Neuronal stem cell (in vitro differentiated cells): Measurements from ENCODE around the gene TBC1D22A.

Source experiments
- DNase-seq: peaks from one replicate; pipeline ENCODE4 v3.0.0-alpha.2; 2013; ENCODE audit warnings: low spot score
- H2AFZ ChIP-seq: one replicate; pipeline ENCODE4 v1.6.1; 2013; ENCODE audit warnings: mild to moderate bottlenecking, low read length, inconsistent platforms
- H2AK5ac ChIP-seq: 2 replicates; pipeline ENCODE4 v1.6.1; 2013; ENCODE audit warnings: low read depth, mild to moderate bottlenecking, inconsistent platforms, low read length, moderate library complexity, mixed read lengths
- H2BK120ac ChIP-seq: 2 replicates; pipeline ENCODE4 v1.6.1; 2013; ENCODE audit warnings: low read depth, mild to moderate bottlenecking, inconsistent platforms, low read length, moderate library complexity, mixed read lengths
- H2BK12ac ChIP-seq: one replicate; pipeline ENCODE4 v1.6.1; 2013; ENCODE audit warnings: low read length, inconsistent platforms
- H2BK15ac ChIP-seq: 2 replicates; pipeline ENCODE4 v1.6.1; 2013; ENCODE audit warnings: mild to moderate bottlenecking, low read length, inconsistent platforms, mixed read lengths
- H2BK5ac ChIP-seq: one replicate; pipeline ENCODE4 v1.6.1; 2013; ENCODE audit warnings: inconsistent platforms, mild to moderate bottlenecking, low read length, moderate library complexity
- H3K14ac ChIP-seq: one replicate; pipeline ENCODE4 v1.6.1; 2013; ENCODE audit warnings: low read length, inconsistent platforms
- H3K18ac ChIP-seq: 2 replicates; pipeline ENCODE4 v1.6.1; 2013; ENCODE audit warnings: low read length, inconsistent platforms
- H3K23ac ChIP-seq: 2 replicates; pipeline ENCODE4 v1.6.1; 2013; ENCODE audit warnings: low read depth, mild to moderate bottlenecking, mixed read lengths, low read length, inconsistent platforms; ENCODE audit not compliant: poor library complexity
- H3K27ac ChIP-seq: replicated peaks from 3 replicates; pipeline ENCODE4 v1.5.1; 2013; ENCODE audit warnings: low read length, inconsistent platforms
- H3K27me3 ChIP-seq, 3 experiments: 2 replicates each; pipeline ENCODE4 v1.6.1; 2013; ENCODE audit warnings: low read length in 3 of 3, mild to moderate bottlenecking in 2 of 3, inconsistent platforms in 1 of 3, low read depth in 1 of 3, mixed read lengths in 1 of 3, moderate library complexity in 1 of 3; ENCODE audit not compliant: control insufficient read depth in 3 of 3, insufficient read depth in 3 of 3
- H3K36me3 ChIP-seq, 2 donors: replicated peaks in 1 of 2; 2 replicates each; pipeline ENCODE4 v1.6.1; 2013; ENCODE audit warnings: low read length in 2 of 2; ENCODE audit not compliant: control insufficient read depth in 2 of 2, insufficient read depth in 2 of 2
- H3K4ac ChIP-seq: 2 replicates; pipeline ENCODE4 v1.6.1; 2013; ENCODE audit warnings: inconsistent platforms, mild to moderate bottlenecking, low read length, moderate library complexity
- H3K4me1 ChIP-seq, 2 donors: 1 replicate in 1 of 2; 2 replicates in 1 of 2; pipeline ENCODE4 v1.6.1; 2013; ENCODE audit warnings: low read length in 2 of 2, low read depth in 1 of 2; ENCODE audit not compliant: control insufficient read depth in 2 of 2, insufficient read depth in 1 of 2
- H3K4me2 ChIP-seq: one replicate; pipeline ENCODE4 v1.6.1; 2013; ENCODE audit warnings: mild to moderate bottlenecking, low read length, inconsistent platforms; ENCODE audit not compliant: insufficient read depth, poor library complexity, severe bottlenecking
- H3K4me3 ChIP-seq, 2 donors: 2 replicates each; pipeline ENCODE4 v1.5.1; 2013; ENCODE audit warnings: low read length in 2 of 2, mild to moderate bottlenecking in 2 of 2, inconsistent platforms in 1 of 2, moderate library complexity in 1 of 2
- H3K79me1 ChIP-seq: one replicate; pipeline ENCODE4 v1.6.1; 2013; ENCODE audit warnings: low read depth, mild to moderate bottlenecking, inconsistent platforms, low read length, moderate library complexity
- H3K9ac ChIP-seq: one replicate; pipeline ENCODE4 v1.6.1; 2013; ENCODE audit warnings: mild to moderate bottlenecking, low read depth, low read length, inconsistent platforms; ENCODE audit not compliant: poor library complexity
- H3K9me3 ChIP-seq, 2 donors: replicated peaks in 1 of 2; 2 replicates each; pipeline versions ENCODE3 to v1.6.1; 2013; ENCODE audit warnings: low read length in 2 of 2, mild to moderate bottlenecking in 2 of 2, inconsistent platforms in 1 of 2, low read depth in 1 of 2, mixed read lengths in 1 of 2, moderate library complexity in 1 of 2; ENCODE audit not compliant: control insufficient read depth in 2 of 2, insufficient read depth in 1 of 2
- H4K8ac ChIP-seq: one replicate; pipeline ENCODE4 v1.6.1; 2013; ENCODE audit warnings: low read depth, mild to moderate bottlenecking, inconsistent platforms, low read length, moderate library complexity
- H4K91ac ChIP-seq: one replicate; pipeline ENCODE4 v1.6.1; 2013; ENCODE audit warnings: low read length, low read depth, mild to moderate bottlenecking, inconsistent platforms; ENCODE audit not compliant: poor library complexity
- WGBS, 2 donors: extraction: QIAGEN DNeasy Blood & Tissue Kit; methylation state at CpG; one replicate each; pipeline ENCODE4 v1.1.7; 2013; ENCODE audit warnings: missing lambda C conversion rate in 2 of 2, mixed read lengths in 1 of 2; ENCODE audit not compliant: insufficient read length in 2 of 2, insufficient replicate concordance in 1 of 2; ENCODE audit errors: extremely low coverage in 2 of 2; 5-methylcytosine and 5-hydroxymethylcytosine counted together

The TBC1D22A gene

DNA sequence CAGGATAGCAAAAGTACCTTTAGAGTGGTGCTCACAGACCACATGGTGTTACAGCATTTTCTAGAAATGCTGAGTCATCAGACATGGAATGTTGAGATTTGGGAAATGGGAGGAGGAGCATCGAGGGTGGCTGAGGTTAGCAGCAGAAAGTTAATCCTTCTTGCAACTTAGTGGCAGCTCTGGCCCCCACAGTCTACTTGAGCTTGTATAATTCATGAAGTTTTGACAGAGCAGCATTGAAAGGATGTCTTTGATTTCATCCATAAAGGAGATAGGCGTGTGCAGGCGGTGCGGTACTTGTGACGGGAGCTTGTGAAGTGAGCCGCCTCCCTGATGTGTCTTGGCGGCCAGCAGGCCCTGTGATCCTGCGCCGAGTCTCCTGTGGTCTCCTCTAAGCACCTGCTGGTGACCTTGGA lies 330.5 kb downstream of the TBC1D22A start:
- H3K79me1 ChIP-seq = no peaks in the 10 kb centered on the region
- H3K4me3 ChIP-seq = no peak overlapping the region
- no peak overlapping the region for H2BK120ac ChIP-seq
- no peak overlapping the region for H2BK15ac ChIP-seq
- H3K23ac ChIP-seq = no peak overlapping the region
- peaks cover 0 to 2% of the 10 kb centered on the region in 2 donors for H3K36me3 ChIP-seq
- no peak overlapping the region for H2BK5ac ChIP-seq
- WGBS, 2 donors = no CpG with 5 or more reads among the region's 9 CpGs
- peaks cover 14 to 15% of the 10 kb centered on the region in 2 donors for H3K4me1 ChIP-seq
- no peak overlapping the region for H3K4me2 ChIP-seq
- H3K18ac ChIP-seq = no peak overlapping the region
- no peak overlapping the region for H4K8ac ChIP-seq
- H3K27ac ChIP-seq = no peak overlapping the region
- no peak overlapping the region for H2BK12ac ChIP-seq
- no peak overlapping the region for H2AK5ac ChIP-seq
- no peak overlapping the region for H4K91ac ChIP-seq
- no peaks in the 10 kb centered on the region for H3K27me3 ChIP-seq
- no peak for DNase-seq
- no peak overlapping the region for H2AFZ ChIP-seq
- H3K14ac ChIP-seq = no peak overlapping the region
- H3K9me3 ChIP-seq = peaks cover 7 to 15% of the 10 kb centered on the region in 2 donors
- H3K4ac ChIP-seq = no peak overlapping the region
- H3K9ac ChIP-seq = no peak overlapping the region

DNA sequence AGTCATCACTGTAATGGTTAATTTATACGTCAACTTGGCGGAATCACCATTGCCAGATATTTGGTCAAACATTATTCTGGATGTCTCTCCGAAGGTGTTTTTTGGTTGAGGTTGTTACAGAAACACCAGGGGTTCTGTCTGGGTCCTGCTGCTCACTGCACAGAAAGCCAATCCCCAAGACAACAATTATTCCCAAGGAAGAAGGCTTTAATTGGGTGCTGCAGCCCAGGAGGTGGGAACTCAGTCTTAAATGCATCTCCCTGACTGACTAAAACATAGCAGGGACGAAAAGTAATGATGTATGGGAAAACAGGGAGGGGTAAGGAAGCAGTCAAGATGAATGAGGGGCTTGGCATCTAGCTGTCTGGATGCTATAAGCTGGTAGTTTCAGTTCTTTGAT lies 331.3 kb downstream of the TBC1D22A start:
- Histone ChIP-seq H3K27me3 (no peaks in the 10 kb centered on the region), H3K79me1 (peaks cover 4% of the 10 kb centered on the region), H2AFZ (no peak overlapping the region), H2BK120ac (no peak overlapping the region), H3K4me3 (no peak overlapping the region), H2BK15ac (no peak overlapping the region), H2BK12ac (no peak overlapping the region), H4K8ac (no peak overlapping the region), H4K91ac (no peak overlapping the region), H3K9ac (no peak overlapping the region), H3K4ac (no peak overlapping the region), H3K14ac (no peak overlapping the region), H3K36me3 (peaks cover 0 to 2% of the 10 kb centered on the region in 2 donors), H3K4me2 (no peak overlapping the region), H3K18ac (no peak overlapping the region), H3K23ac (no peak overlapping the region), H3K27ac (no peak overlapping the region), H2AK5ac (no peak overlapping the region), H3K4me1 (peaks cover 12% of the 10 kb centered on the region in 2 donors), H3K9me3 (peaks cover 7 to 15% of the 10 kb centered on the region in 2 donors), H2BK5ac (no peak overlapping the region)
- no CpG with 5 or more reads among the region's 4 CpGs for WGBS, 2 donors
- no peak for DNase-seq

DNA sequence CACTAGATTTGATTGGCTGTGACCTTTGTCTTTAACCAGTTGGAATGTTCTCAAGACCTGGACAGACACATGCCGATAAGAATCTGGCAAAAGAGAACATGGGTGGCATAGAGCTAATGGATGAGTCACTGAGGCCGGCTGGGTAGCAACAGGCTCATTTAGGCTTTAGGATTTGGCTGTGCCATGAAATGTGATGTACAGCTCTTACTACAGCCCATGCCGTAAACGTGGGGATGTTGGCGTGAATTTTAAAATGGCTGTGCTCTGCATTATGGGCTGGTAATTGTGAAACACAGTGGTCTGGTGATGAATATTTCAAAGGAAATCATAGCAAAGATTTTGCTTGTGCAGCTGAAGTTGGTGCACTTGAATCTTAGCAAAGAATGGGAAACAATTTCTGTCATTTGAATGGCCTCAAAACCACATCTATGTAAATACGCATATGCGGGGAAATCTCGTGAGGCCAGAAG lies 332.4 kb downstream of the TBC1D22A start:
- H3K79me1 ChIP-seq = peaks cover 4% of the 10 kb centered on the region
- no peak overlapping the region for H3K9ac ChIP-seq
- peaks cover 0 to 2% of the 10 kb centered on the region in 2 donors for H3K36me3 ChIP-seq
- H3K4ac ChIP-seq = no peak overlapping the region
- no peak overlapping the region for H3K4me2 ChIP-seq
- H3K14ac ChIP-seq = no peak overlapping the region
- H3K4me3 ChIP-seq = no peak overlapping the region
- peaks cover 7 to 15% of the 10 kb centered on the region in 2 donors for H3K9me3 ChIP-seq
- no peak overlapping the region for H2BK5ac ChIP-seq
- no peak for DNase-seq
- H2AFZ ChIP-seq = no peak overlapping the region
- H2BK12ac ChIP-seq = no peak overlapping the region
- no peak overlapping the region for H2BK120ac ChIP-seq
- no peak overlapping the region for H3K23ac ChIP-seq
- H2BK15ac ChIP-seq = no peak overlapping the region
- H4K8ac ChIP-seq = no peak overlapping the region
- H3K27me3 ChIP-seq = no peaks in the 10 kb centered on the region
- no peak overlapping the region for H3K18ac ChIP-seq
- H3K4me1 ChIP-seq = peaks cover 7 to 13% of the 10 kb centered on the region in 2 donors
- no peak overlapping the region for H3K27ac ChIP-seq
- H4K91ac ChIP-seq = no peak overlapping the region
- WGBS, 2 donors = no CpG with 5 or more reads among the region's 8 CpGs
- no peak overlapping the region for H2AK5ac ChIP-seq

DNA sequence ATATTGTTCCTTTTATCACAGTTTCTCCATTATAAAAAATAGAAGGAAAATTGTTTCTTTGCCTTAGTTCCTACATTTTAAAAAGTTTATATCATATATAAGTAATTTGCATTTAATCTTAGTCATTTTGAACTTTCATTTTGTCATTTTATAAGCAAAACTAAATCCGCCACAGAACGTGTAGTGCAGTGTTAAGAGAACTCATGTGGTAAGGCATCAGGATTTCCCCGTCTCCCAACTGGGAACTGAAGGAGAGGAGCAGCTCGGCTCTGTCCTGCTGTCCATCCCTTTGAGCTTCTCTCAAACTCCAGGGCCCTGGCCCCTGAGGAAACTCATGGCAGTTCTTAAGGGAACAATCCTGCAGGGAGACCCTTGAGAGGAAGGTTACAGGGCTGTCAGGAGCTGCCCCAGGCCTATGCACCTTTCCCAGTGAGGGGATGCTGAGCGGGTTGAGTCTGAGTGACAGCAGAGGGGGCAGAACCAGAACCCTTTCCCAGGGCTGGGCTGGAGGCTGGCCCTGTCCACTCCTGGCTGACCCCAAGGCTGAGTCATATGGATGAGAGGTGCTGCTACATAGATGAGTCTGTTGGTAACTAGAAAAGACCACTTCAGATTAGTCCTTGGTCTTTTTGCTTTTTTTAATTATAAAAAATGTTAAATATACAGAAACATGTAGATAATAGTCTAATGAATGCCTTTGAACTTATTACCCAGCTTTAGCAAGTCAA lies 333.1 kb downstream of the TBC1D22A start:
- Histone ChIP-seq H3K4me1 (peaks cover 7 to 14% of the 10 kb centered on the region in 2 donors), H3K27ac (no peak overlapping the region), H3K14ac (no peak overlapping the region), H4K8ac (no peak overlapping the region), H2BK15ac (no peak overlapping the region), H4K91ac (no peak overlapping the region), H2AK5ac (no peak overlapping the region), H3K4me2 (no peak overlapping the region), H2BK12ac (no peak overlapping the region), H3K9ac (peak overlapping the region; percentile 35), H3K23ac (no peak overlapping the region), H3K36me3 (peaks cover 0 to 2% of the 10 kb centered on the region in 2 donors), H3K4ac (peak overlapping the region; percentile 12), H3K18ac (no peak overlapping the region), H3K27me3 (no peaks in the 10 kb centered on the region), H3K79me1 (peaks cover 4% of the 10 kb centered on the region), H3K9me3 (peaks cover 7 to 15% of the 10 kb centered on the region in 2 donors), H3K4me3 (no peak overlapping the region), H2BK120ac (no peak overlapping the region), H2AFZ (no peak overlapping the region), H2BK5ac (no peak overlapping the region)
- no peak for DNase-seq
- no CpG with 5 or more reads among the region's 5 CpGs for WGBS, 2 donors
